ENCODE results near the gene MRPS34.

DNA sequence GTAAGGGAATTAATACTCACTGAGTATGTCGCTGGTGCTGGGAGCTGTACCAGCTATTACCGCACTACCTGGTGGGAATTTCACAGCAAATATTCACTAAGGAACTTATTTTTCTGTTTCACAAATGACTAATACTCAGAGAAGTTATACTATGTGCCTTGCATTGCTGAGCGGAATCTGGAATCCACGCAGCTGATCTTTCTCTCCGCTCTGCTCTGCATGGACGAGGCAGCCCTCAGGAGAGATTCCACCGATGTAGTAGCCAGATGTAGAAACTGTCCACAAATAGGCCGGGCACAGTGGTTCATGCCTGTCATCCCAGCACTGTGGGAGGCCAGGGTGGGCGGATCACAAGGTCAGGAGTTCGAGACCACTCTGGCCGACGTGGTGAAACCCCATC, 18.7 kb downstream of the MRPS34 start:
- TF ChIP-seq, protein P1, sequence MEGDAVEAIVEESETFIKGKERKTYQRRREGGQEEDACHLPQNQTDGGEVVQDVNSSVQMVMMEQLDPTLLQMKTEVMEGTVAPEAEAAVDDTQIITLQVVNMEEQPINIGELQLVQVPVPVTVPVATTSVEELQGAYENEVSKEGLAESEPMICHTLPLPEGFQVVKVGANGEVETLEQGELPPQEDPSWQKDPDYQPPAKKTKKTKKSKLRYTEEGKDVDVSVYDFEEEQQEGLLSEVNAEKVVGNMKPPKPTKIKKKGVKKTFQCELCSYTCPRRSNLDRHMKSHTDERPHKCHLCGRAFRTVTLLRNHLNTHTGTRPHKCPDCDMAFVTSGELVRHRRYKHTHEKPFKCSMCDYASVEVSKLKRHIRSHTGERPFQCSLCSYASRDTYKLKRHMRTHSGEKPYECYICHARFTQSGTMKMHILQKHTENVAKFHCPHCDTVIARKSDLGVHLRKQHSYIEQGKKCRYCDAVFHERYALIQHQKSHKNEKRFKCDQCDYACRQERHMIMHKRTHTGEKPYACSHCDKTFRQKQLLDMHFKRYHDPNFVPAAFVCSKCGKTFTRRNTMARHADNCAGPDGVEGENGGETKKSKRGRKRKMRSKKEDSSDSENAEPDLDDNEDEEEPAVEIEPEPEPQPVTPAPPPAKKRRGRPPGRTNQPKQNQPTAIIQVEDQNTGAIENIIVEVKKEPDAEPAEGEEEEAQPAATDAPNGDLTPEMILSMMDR (IDR thresholded peaks at IDR 0.05; ENCODE audit: insufficient read depth, low read depth, low read length) = no peak
- TF ChIP-seq EZH2 (IDR thresholded peaks at IDR 0.05; ENCODE audit: insufficient read depth, low read length) = no peak

Data from astrocyte (in vitro differentiated cells and primary cell).